MM.1S (cell line): ENCODE results near the gene PSMD12.

ENCODE experiments used
- DNase-seq: peaks from one replicate; pipeline ENCODE4 v3.0.0-alpha.2; 2015
- H2AFZ ChIP-seq: fragments of 300-600 bp; sonication (generic); 2 replicates; pipeline ENCODE4 v1.6.0; 2016; ENCODE audit warnings: antibody characterized with exemption, low read length
- H3F3A ChIP-seq: fragments of 300-600 bp; sonication (generic); 2 replicates; pipeline ENCODE4 v1.6.1; 2016; ENCODE audit warnings: mild to moderate bottlenecking, antibody characterized with exemption, low read length, moderate library complexity, mixed read lengths; ENCODE audit not compliant: insufficient read depth
- H3K27ac ChIP-seq: fragments of 300-600 bp; sonication (generic); 2 replicates; pipeline ENCODE4 v1.5.1; 2016; ENCODE audit warnings: mild to moderate bottlenecking, low read length
- H3K27me3 ChIP-seq: fragments of 300-600 bp; sonication (generic); replicated peaks from 2 replicates; pipeline ENCODE4 v1.6.0; 2016; ENCODE audit warnings: low read length; ENCODE audit not compliant: insufficient read depth
- H3K36me3 ChIP-seq: fragments of 300-600 bp; sonication (generic); replicated peaks from 2 replicates; pipeline ENCODE4 v1.6.1; 2016; ENCODE audit warnings: mild to moderate bottlenecking, low read length, mixed read lengths; ENCODE audit not compliant: insufficient read depth
- H3K4me1 ChIP-seq: fragments of 300-600 bp; sonication (generic); 2 replicates; pipeline ENCODE4 v1.6.1; 2016; ENCODE audit warnings: low read length, mixed read lengths
- H3K4me2 ChIP-seq: fragments of 300-600 bp; sonication (generic); 2 replicates; pipeline ENCODE4 v1.6.0; 2016; ENCODE audit warnings: low read depth, low read length
- H3K4me3 ChIP-seq: fragments of 300-600 bp; sonication (generic); 2 replicates; pipeline ENCODE4 v1.5.1; 2016; ENCODE audit warnings: low read length, mixed read lengths
- H3K79me2 ChIP-seq: fragments of 300-600 bp; sonication (generic); 2 replicates; pipeline ENCODE4 v1.6.1; 2016; ENCODE audit warnings: mixed run types, low read length, mixed read lengths
- H3K9ac ChIP-seq: fragments of 300-600 bp; sonication (generic); 2 replicates; pipeline ENCODE4 v1.6.1; 2016; ENCODE audit warnings: low read length, mixed read lengths
- H3K9me2 ChIP-seq: fragments of 300-600 bp; sonication (generic); replicated peaks from 2 replicates; pipeline ENCODE4 v1.6.1; 2016; ENCODE audit warnings: mild to moderate bottlenecking, low read length, mixed read lengths; ENCODE audit not compliant: insufficient read depth
- H3K9me3 ChIP-seq: fragments of 300-600 bp; sonication (generic); replicated peaks from 2 replicates; pipeline ENCODE4 v1.6.1; 2016; ENCODE audit warnings: mild to moderate bottlenecking, low read length, mixed read lengths; ENCODE audit not compliant: insufficient read depth
- H4K20me1 ChIP-seq: fragments of 300-600 bp; sonication (generic); 2 replicates; pipeline ENCODE4 v1.6.1; 2016; ENCODE audit warnings: mild to moderate bottlenecking, low read length, moderate library complexity, mixed read lengths; ENCODE audit not compliant: insufficient read depth
- EZH2 ChIP-seq: fragments of 300-600 bp; sonication (generic); optimal IDR thresholded peaks from 2 replicates; pipeline ENCODE3; 2017; ENCODE audit warnings: low read depth, mild to moderate bottlenecking, antibody characterized with exemption, low read length, mixed read lengths
- EZH2phosphoT487 ChIP-seq: fragments of 300-600 bp; sonication (generic); IDR thresholded peaks from 2 replicates; pipeline ENCODE4 v1.6.1; 2018; ENCODE audit warnings: antibody characterized with exemption, low read length
- TF ChIP-seq, protein P1 (sequence below): fragments of 300-600 bp; sonication (generic); IDR thresholded peaks from 2 replicates; pipeline ENCODE4 v1.5.1; 2016; ENCODE audit warnings: antibody characterized with exemption, low read length, mixed read lengths

The PSMD12 gene

DNA sequence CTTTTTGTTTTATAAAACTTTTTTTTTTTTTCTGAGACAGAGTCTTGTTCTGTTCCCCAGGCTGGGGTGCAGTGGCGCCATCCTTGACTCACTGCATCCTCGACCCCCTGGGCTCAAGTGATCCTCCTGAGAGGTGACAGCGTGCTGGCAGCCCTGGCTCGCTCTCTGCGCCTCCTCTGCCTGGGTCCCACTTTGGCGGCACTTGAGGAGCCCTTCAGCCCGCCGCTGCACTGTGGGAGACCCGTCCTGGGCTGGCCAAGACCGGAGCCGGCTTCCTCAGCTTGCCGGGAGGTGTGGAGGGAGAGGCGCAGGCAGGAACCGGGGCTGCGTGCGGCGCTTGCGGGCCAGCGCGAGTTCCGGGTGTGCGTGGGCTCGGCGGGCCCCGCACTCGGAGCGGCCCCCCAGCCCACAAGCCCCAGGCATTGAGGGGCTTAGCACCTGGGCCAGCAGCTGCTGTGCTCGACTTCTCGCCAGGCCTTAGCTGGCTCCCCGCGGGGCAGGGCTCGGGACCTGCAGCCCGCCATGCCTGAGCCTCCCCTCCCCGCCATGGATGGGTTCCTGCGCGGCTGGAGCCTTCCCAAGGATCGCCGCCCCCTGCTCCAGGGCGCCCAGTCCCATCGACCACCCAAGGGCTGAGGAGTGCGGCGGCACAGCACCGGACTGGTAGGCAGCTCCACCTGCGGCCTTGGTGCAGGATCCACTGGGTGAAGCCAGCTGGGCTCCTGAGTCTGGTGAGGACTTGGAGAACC, 71.8 kb downstream of the PSMD12 start:
- Histone ChIP-seq H2AFZ (no peak overlapping the region), H3K9ac (no peak overlapping the region), H3K36me3 (no peaks in the 10 kb centered on the region), H3K9me2 (no peaks in the 10 kb centered on the region), H4K20me1 (no peaks in the 10 kb centered on the region), H3F3A (no peaks in the 10 kb centered on the region), H3K27ac (no peak overlapping the region), H3K79me2 (no peaks in the 10 kb centered on the region), H3K4me2 (no peak overlapping the region), H3K9me3 (no peaks in the 10 kb centered on the region), H3K4me1 (no peaks in the 10 kb centered on the region), H3K27me3 (no peaks in the 10 kb centered on the region), H3K4me3 (no peak overlapping the region)
- DNase-seq: no peak
- TF ChIP-seq, protein P1, sequence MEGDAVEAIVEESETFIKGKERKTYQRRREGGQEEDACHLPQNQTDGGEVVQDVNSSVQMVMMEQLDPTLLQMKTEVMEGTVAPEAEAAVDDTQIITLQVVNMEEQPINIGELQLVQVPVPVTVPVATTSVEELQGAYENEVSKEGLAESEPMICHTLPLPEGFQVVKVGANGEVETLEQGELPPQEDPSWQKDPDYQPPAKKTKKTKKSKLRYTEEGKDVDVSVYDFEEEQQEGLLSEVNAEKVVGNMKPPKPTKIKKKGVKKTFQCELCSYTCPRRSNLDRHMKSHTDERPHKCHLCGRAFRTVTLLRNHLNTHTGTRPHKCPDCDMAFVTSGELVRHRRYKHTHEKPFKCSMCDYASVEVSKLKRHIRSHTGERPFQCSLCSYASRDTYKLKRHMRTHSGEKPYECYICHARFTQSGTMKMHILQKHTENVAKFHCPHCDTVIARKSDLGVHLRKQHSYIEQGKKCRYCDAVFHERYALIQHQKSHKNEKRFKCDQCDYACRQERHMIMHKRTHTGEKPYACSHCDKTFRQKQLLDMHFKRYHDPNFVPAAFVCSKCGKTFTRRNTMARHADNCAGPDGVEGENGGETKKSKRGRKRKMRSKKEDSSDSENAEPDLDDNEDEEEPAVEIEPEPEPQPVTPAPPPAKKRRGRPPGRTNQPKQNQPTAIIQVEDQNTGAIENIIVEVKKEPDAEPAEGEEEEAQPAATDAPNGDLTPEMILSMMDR: no peak
- TF ChIP-seq EZH2 (no peak), EZH2phosphoT487 (no peak)

DNA sequence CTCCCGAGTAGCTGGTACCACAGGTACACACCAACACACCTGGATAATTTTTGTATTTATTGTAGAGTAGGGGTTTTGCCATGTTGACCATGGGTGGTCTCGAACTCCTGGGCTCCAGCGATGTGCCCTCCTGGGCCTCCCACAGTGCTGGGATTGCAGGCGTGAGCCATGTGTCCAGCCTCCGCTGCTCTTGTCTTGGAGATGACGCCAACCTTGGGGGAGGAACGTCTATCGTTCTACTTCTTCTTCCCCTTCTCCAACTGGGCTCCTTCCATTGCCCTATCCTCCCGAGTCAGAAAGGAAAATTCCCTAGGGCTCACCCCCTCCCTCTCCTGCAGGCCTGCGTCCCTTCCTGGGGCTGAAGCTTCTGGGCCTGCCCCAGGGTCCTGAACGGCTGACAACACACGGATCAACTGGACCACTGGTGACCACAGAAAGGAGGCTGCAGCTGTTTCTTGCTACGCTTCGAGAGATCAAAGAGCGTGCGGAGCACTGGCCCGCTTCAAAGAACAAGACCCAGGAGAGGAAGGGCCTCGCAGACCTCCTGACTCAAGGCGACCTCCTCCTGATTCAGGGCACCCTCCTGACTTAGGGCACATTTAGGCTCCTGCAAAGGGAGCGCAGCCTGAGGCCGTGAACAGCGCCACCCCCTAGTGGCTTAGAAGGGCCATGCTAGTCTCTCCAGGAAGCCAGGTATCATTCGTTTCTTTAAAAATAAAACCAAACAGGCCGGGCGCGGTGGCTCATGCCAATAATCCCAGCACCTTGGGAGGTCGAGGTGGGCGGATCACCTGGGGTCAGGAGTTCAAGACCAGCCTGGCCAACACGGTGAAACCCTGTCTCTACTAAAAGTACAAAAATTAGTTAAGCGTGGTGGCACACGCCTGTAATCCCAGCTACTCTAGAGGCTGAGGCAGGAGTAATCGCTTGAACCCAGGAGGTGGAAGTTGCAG, 72.8 kb downstream of the PSMD12 start:
- Histone ChIP-seq H4K20me1 (no peaks in the 10 kb centered on the region), H3F3A (no peaks in the 10 kb centered on the region), H3K27me3 (no peaks in the 10 kb centered on the region), H3K9me3 (no peaks in the 10 kb centered on the region), H3K27ac (no peak overlapping the region), H2AFZ (peak overlapping the region; percentile 64), H3K9ac (peak overlapping the region; percentile 20; the same call in 1 of the 2 replicates), H3K4me1 (no peaks in the 10 kb centered on the region), H3K4me2 (peak overlapping the region; percentile 40; the same call in 1 of the 2 replicates), H3K9me2 (no peaks in the 10 kb centered on the region), H3K79me2 (no peaks in the 10 kb centered on the region), H3K4me3 (peak overlapping the region; percentile 26; the same call in 1 of the 2 replicates), H3K36me3 (no peaks in the 10 kb centered on the region)
- peak; percentile 78 for DNase-seq
- TF ChIP-seq, protein P1: peak; percentile 89
- no peak for TF ChIP-seq EZH2
- TF ChIP-seq EZH2phosphoT487: no peak

DNA sequence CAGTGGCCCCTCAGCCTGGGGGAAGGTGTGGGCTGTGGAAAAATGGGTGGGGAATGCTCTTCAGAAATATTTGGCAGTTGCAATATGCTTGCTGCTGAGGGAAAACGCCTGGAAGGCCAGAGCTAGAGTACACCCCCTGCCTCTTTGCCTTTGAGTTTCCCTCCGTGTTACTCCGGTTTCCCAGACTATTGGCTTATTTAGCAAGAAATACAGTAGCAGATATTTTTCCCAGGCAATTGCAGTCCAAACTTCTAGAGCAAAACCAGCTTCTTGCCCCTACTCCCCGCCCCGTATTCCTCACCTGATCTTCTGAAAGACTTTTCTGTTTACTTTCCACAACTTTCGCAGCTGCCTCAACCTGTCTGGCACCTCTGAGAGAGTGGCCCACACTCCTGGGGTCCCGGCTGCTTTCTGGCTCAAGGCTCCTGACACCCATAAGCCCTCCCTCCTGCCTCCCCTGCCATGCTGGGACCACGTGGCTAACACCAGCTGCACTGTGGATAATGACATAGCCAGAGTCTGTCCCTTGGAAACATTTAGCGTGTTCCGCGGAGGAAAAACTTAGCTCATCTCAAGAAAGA, 75.6 kb downstream of the PSMD12 start:
- TF ChIP-seq, protein P1: no peak
- TF ChIP-seq EZH2phosphoT487: no peak
- TF ChIP-seq EZH2: no peak
- DNase-seq: no peak

More for the DNA sequence above, 75.6 kb downstream of the PSMD12 start:
- Histone ChIP-seq H3K9me2 (no peaks in the 10 kb centered on the region), H3K4me3 (no peak overlapping the region), H3K79me2 (no peaks in the 10 kb centered on the region), H3K9me3 (no peaks in the 10 kb centered on the region), H3K4me2 (no peak overlapping the region), H3F3A (no peaks in the 10 kb centered on the region), H4K20me1 (no peaks in the 10 kb centered on the region), H3K27ac (no peak overlapping the region), H3K27me3 (no peaks in the 10 kb centered on the region), H3K9ac (no peak overlapping the region), H3K36me3 (no peaks in the 10 kb centered on the region), H3K4me1 (no peaks in the 10 kb centered on the region), H2AFZ (no peak overlapping the region)
